ENCODE measurements around the gene ZSCAN20.
"Not testable (repeated sequence)": the region's sequence is repeated elsewhere in the genome, so short reads cannot be mapped to it uniquely, and the experiment has no call there.

DNA sequence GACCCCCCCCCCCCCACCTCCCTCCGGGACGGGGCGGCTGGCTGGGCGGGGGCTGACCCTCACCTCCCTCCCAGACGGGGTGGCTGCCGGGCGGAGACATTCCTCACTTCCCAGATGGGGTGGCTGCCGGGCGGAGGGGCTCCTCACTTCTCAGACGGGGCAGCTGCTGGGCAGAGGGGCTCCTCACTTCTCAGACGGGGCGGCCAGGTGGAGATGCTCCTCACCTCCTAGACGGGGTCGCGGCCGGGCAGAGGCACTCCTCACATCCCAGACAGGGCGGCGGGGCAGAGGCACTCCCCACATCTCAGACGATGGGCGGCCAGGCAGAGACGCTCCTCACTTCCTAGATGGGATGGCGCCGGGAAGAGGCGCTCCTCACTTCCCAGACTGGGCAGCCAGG is 36.8 kb downstream of the ZSCAN20 start:
- TF ChIP-seq POLR2AphosphoS5 (IDR thresholded peaks at IDR 0.05); POLR2A (IDR thresholded peaks at IDR 0.05); EP300 (IDR thresholded peaks at IDR 0.05; ENCODE audit: low read depth): not testable (repeated sequence)
- TF ChIP-seq, protein P1, sequence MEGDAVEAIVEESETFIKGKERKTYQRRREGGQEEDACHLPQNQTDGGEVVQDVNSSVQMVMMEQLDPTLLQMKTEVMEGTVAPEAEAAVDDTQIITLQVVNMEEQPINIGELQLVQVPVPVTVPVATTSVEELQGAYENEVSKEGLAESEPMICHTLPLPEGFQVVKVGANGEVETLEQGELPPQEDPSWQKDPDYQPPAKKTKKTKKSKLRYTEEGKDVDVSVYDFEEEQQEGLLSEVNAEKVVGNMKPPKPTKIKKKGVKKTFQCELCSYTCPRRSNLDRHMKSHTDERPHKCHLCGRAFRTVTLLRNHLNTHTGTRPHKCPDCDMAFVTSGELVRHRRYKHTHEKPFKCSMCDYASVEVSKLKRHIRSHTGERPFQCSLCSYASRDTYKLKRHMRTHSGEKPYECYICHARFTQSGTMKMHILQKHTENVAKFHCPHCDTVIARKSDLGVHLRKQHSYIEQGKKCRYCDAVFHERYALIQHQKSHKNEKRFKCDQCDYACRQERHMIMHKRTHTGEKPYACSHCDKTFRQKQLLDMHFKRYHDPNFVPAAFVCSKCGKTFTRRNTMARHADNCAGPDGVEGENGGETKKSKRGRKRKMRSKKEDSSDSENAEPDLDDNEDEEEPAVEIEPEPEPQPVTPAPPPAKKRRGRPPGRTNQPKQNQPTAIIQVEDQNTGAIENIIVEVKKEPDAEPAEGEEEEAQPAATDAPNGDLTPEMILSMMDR (IDR thresholded peaks at IDR 0.05), result not testable (repeated sequence)

Measured in transverse colon (tissue), 4 donors.